Measurements from ENCODE around the gene MAN1B1. TPM values are rescaled to one million over a fixed set of nuclear protein-coding genes. Genes with fewer than 3 reads are reported as not detected.

The MAN1B1 gene
- polyA plus RNA-seq, 3 donors: 29.3 to 38.2 (median 33.3) TPM

DNA sequence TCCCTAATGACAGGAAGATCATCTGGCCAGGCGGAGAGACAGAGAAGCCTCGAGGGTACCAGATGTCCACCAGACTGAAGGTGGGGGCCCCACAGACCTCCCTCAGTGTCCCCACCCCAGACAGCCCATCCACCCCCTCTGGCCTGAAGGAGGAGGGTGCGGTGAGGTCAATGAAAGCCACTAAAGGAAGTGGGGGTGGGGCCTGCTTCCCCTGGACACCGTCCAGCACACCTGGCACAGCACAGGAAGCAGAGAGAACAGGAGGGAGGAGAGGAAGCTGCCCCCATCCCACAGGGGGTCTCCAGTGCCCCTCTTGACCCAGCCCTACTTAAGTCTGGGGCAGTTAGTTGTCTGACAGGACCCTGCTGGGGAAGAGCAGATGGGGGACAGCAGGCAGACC lies 71.8 kb downstream of the MAN1B1 start:
- H3K27ac Mint-ChIP-seq: no peak overlapping the region
- no peak overlapping the region for H3K4me3 ChIP-seq (replicated peaks in 1 of 3; ENCODE audit: low read depth in 2 of 3, low read length in 3 of 3)
- peaks cover 9% of the 10 kb centered on the region for H3K4me1 Mint-ChIP-seq
- 0% methylated on average over 1 of the region's 4 CpGs for WGBS (ENCODE audit: insufficient coverage)
- no peaks in the 10 kb centered on the region for H3K36me3 Mint-ChIP-seq
- H4K20me1 ChIP-seq (ENCODE audit: insufficient read depth, low read length): no peaks in the 10 kb centered on the region
- peaks cover 7 to 18% of the 10 kb centered on the region in 2 donors for H3K4me1 ChIP-seq (ENCODE audit: control insufficient read depth in 1 of 2, insufficient read depth in 2 of 2, low read length in 2 of 2)
- peak overlapping the region in 1 of 2 donors; percentile 75 for H3K4me3 Mint-ChIP-seq
- intact Hi-C loops (cut with micrococcal nuclease): no loop called here
- peaks cover 0 to 25% (median 8%) of the 10 kb centered on the region in 7 donors for H3K9me3 Mint-ChIP-seq
- peaks cover 71 to 92% (median 87%) of the 10 kb centered on the region in 3 donors for H3K27me3 Mint-ChIP-seq (ENCODE audit: low read depth in 3 of 3)
- TF ChIP-seq, protein P1, sequence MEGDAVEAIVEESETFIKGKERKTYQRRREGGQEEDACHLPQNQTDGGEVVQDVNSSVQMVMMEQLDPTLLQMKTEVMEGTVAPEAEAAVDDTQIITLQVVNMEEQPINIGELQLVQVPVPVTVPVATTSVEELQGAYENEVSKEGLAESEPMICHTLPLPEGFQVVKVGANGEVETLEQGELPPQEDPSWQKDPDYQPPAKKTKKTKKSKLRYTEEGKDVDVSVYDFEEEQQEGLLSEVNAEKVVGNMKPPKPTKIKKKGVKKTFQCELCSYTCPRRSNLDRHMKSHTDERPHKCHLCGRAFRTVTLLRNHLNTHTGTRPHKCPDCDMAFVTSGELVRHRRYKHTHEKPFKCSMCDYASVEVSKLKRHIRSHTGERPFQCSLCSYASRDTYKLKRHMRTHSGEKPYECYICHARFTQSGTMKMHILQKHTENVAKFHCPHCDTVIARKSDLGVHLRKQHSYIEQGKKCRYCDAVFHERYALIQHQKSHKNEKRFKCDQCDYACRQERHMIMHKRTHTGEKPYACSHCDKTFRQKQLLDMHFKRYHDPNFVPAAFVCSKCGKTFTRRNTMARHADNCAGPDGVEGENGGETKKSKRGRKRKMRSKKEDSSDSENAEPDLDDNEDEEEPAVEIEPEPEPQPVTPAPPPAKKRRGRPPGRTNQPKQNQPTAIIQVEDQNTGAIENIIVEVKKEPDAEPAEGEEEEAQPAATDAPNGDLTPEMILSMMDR (IDR thresholded peaks at IDR 0.05): no peak
- no peak overlapping the region for H3K9ac ChIP-seq (ENCODE audit: insufficient read depth, low read length, poor library complexity, severe bottlenecking)
- H3K27ac ChIP-seq (ENCODE audit: low read depth in 1 of 2, low read length in 2 of 2): no peak overlapping the region
- H2AFZ ChIP-seq (ENCODE audit: insufficient read depth, low read depth, low read length, poor library complexity, severe bottlenecking): no peak overlapping the region
- no peaks in the 10 kb centered on the region for H3K79me2 ChIP-seq (ENCODE audit: insufficient read depth, low read length)
- DNase-seq: no peak
- H3K4me2 ChIP-seq (replicated peaks; ENCODE audit: extremely low read depth, low read length, poor library complexity, severe bottlenecking): no peak overlapping the region
- H3K27me3 ChIP-seq (ENCODE audit: control insufficient read depth in 2 of 2, insufficient read depth in 2 of 2, low read length in 2 of 2): peaks cover 14 to 82% of the 10 kb centered on the region in 2 donors
- H3K36me3 ChIP-seq (replicated peaks in 1 of 2; ENCODE audit: control insufficient read depth in 1 of 2, insufficient read depth in 2 of 2, low read length in 2 of 2): no peaks in the 10 kb centered on the region
- H3K9me3 ChIP-seq (replicated peaks in 1 of 2; ENCODE audit: control insufficient read depth in 1 of 2, insufficient read depth in 1 of 2, low read length in 2 of 2): peaks cover 6 to 15% of the 10 kb centered on the region in 2 donors

Small RNAs within 50 kb of the gene (small RNA-seq; reads per million reads assigned to genes)
- not detected for gene RF00153 (ENCODE audit: insufficient read length, low read depth)

Other genes with a start within 250 kb of the MAN1B1 start
- 1 to 10 TPM in 1 of 3 donors, under 1 TPM in 2; 0.10 to 2.0 (median 0.18) TPM for gene AJM1, start 244.5 kb upstream of the MAN1B1 start, polyA plus RNA-seq
- 100 to 1,000 TPM in 1 of 3 donors, 10 to 100 TPM in 2; 70.0 to 163 (median 94.3) TPM for gene PHPT1, start 237.6 kb upstream of the MAN1B1 start, polyA plus RNA-seq
- gene MAMDC4, start 234.6 kb upstream of the MAN1B1 start, polyA plus RNA-seq: 1 to 10 TPM in 1 of 3 donors, under 1 TPM in 1, not detected in 1; 0.07 to 5.2 TPM
- gene EDF1, start 220.7 kb upstream of the MAN1B1 start, polyA plus RNA-seq: 100 to 1,000 TPM; 245 to 407 (median 264) TPM
- gene TRAF2, start 200.5 kb upstream of the MAN1B1 start, polyA plus RNA-seq: 1 to 10 TPM; 1.6 to 6.1 (median 2.0) TPM
- 100 to 1,000 TPM in 1 of 3 donors, 10 to 100 TPM in 2; 85.3 to 117 (median 92.7) TPM for gene FBXW5, start 142.2 kb upstream of the MAN1B1 start, polyA plus RNA-seq
- gene C8G, start 141.7 kb upstream of the MAN1B1 start, polyA plus RNA-seq: under 1 TPM in 2 of 3 donors, not detected in 1; 0.55 to 0.72 TPM
- under 1 TPM in 1 of 3 donors, not detected in 2; 0.29 TPM for gene LCN12, start 134.7 kb upstream of the MAN1B1 start, polyA plus RNA-seq
- gene PTGDS, start 109.5 kb upstream of the MAN1B1 start, polyA plus RNA-seq: 1 to 10 TPM in 1 of 3 donors, under 1 TPM in 1, not detected in 1; 0.34 to 1.5 TPM
- gene LCNL1, start 104.0 kb upstream of the MAN1B1 start, polyA plus RNA-seq: under 1 TPM in 1 of 3 donors, not detected in 2; 0.04 TPM
- gene PAXX, start 94.6 kb upstream of the MAN1B1 start, polyA plus RNA-seq: 10 to 100 TPM; 35.3 to 92.9 (median 40.7) TPM
- under 1 TPM in 2 of 3 donors, not detected in 1; 0.29 to 0.51 TPM for gene CLIC3, start 90.4 kb upstream of the MAN1B1 start, polyA plus RNA-seq
- 10 to 100 TPM in 1 of 3 donors, under 1 TPM in 2; 0.18 to 30.7 (median 0.40) TPM for gene ABCA2, start 58.7 kb upstream of the MAN1B1 start, polyA plus RNA-seq
- gene FUT7, start 54.9 kb upstream of the MAN1B1 start, polyA plus RNA-seq: 10 to 100 TPM in 2 of 3 donors, 1 to 10 TPM in 1; 6.1 to 13.4 (median 10.5) TPM
- 1 to 10 TPM in 1 of 3 donors, under 1 TPM in 1, not detected in 1; 0.51 to 2.7 TPM for gene NPDC1, start 40.8 kb upstream of the MAN1B1 start, polyA plus RNA-seq
- gene ENTPD2, start 32.9 kb upstream of the MAN1B1 start, polyA plus RNA-seq: not detected
- 1 to 10 TPM in 2 of 3 donors, under 1 TPM in 1; 0.03 to 3.1 (median 1.7) TPM for gene SAPCD2, start 16.4 kb upstream of the MAN1B1 start, polyA plus RNA-seq
- gene UAP1L1, start 9.5 kb upstream of the MAN1B1 start, polyA plus RNA-seq: 10 to 100 TPM in 2 of 3 donors, 1 to 10 TPM in 1; 5.7 to 16.7 (median 14.8) TPM
- gene DPP7, start 27.7 kb downstream of the MAN1B1 start, polyA plus RNA-seq: 100 to 1,000 TPM in 2 of 3 donors, 10 to 100 TPM in 1; 68.3 to 287 (median 150) TPM
- not detected for gene GRIN1, start 52.2 kb downstream of the MAN1B1 start, polyA plus RNA-seq
- not detected for gene LRRC26, start 83.1 kb downstream of the MAN1B1 start, polyA plus RNA-seq
- gene TMEM210, start 85.1 kb downstream of the MAN1B1 start, polyA plus RNA-seq: not detected
- 10 to 100 TPM in 1 of 3 donors, 1 to 10 TPM in 2; 1.9 to 76.8 (median 2.0) TPM for gene ANAPC2, start 101.6 kb downstream of the MAN1B1 start, polyA plus RNA-seq
- gene SSNA1, start 101.7 kb downstream of the MAN1B1 start, polyA plus RNA-seq: 100 to 1,000 TPM in 1 of 3 donors, 10 to 100 TPM in 2; 87.0 to 118 (median 98.3) TPM
- gene TPRN, start 113.8 kb downstream of the MAN1B1 start, polyA plus RNA-seq: 1 to 10 TPM in 1 of 3 donors, under 1 TPM in 2; 0.30 to 4.6 (median 0.46) TPM
- gene TMEM203, start 118.7 kb downstream of the MAN1B1 start, polyA plus RNA-seq: 10 to 100 TPM; 13.1 to 88.1 (median 76.1) TPM
- gene NDOR1, start 118.7 kb downstream of the MAN1B1 start, polyA plus RNA-seq: 10 to 100 TPM in 1 of 3 donors, 1 to 10 TPM in 2; 4.4 to 26.9 (median 5.2) TPM
- gene RNF208, start 135.3 kb downstream of the MAN1B1 start, polyA plus RNA-seq: 1 to 10 TPM in 1 of 3 donors, not detected in 2; 1.5 TPM
- gene CYSRT1, start 138.2 kb downstream of the MAN1B1 start, polyA plus RNA-seq: under 1 TPM in 1 of 3 donors, not detected in 2; 0.17 TPM
- gene RNF224, start 140.5 kb downstream of the MAN1B1 start, polyA plus RNA-seq: not detected
- not detected for gene SLC34A3, start 143.9 kb downstream of the MAN1B1 start, polyA plus RNA-seq
- gene TUBB4B, start 154.3 kb downstream of the MAN1B1 start, polyA plus RNA-seq: 100 to 1,000 TPM in 1 of 3 donors, 10 to 100 TPM in 2; 58.1 to 284 (median 70.8) TPM
- not detected for gene STPG3, start 164.3 kb downstream of the MAN1B1 start, polyA plus RNA-seq
- 10 to 100 TPM; 17.3 to 44.2 (median 18.8) TPM for gene NELFB, start 168.3 kb downstream of the MAN1B1 start, polyA plus RNA-seq
- gene TOR4A, start 190.7 kb downstream of the MAN1B1 start, polyA plus RNA-seq: 10 to 100 TPM; 13.7 to 17.6 (median 15.4) TPM
- gene NRARP, start 215.3 kb downstream of the MAN1B1 start, polyA plus RNA-seq: 10 to 100 TPM in 1 of 3 donors, not detected in 2; 15.4 TPM